Mucosa of stomach (tissue), 1 donor: ENCODE data around the gene IFNGR2.
"Not testable (repeated sequence)": the region's sequence is repeated elsewhere in the genome, so short reads cannot be mapped to it uniquely, and the experiment has no call there.

ENCODE experiments used
- H3K27me3 ChIP-seq: one replicate; pipeline ENCODE4 v1.7.0; 2013; ENCODE audit warnings: mild to moderate bottlenecking, low read length; ENCODE audit not compliant: control insufficient read depth, insufficient read depth
- H3K36me3 ChIP-seq: one replicate; pipeline ENCODE4 v1.7.0; 2013; ENCODE audit warnings: low read length; ENCODE audit not compliant: control insufficient read depth, insufficient read depth
- H3K4me1 ChIP-seq: one replicate; pipeline ENCODE4 v1.7.0; 2013; ENCODE audit warnings: mild to moderate bottlenecking, low read length; ENCODE audit not compliant: control insufficient read depth, insufficient read depth
- H3K4me3 ChIP-seq: one replicate; pipeline ENCODE4 v1.7.0; 2013; ENCODE audit warnings: low read length
- H3K9ac ChIP-seq: one replicate; pipeline ENCODE4 v1.7.0; 2013; ENCODE audit warnings: mild to moderate bottlenecking, low read length, moderate library complexity
- H3K9me3 ChIP-seq: one replicate; pipeline ENCODE4 v1.7.0; 2013; ENCODE audit warnings: mild to moderate bottlenecking, low read length, moderate library complexity; ENCODE audit not compliant: control insufficient read depth
- donor health status: Pancreatic carcinoma.

Gene IFNGR2

GRCh38 chr21:33394260-33394659 lies 9.0 kb upstream of the IFNGR2 start:
- Histone ChIP-seq H3K36me3 (no peaks in the 10 kb centered on the region), H3K4me3 (no peak overlapping the region), H3K27me3 (no peaks in the 10 kb centered on the region), H3K9me3 (no peaks in the 10 kb centered on the region), H3K4me1 (no peaks in the 10 kb centered on the region), H3K9ac (no peak overlapping the region)

DNA sequence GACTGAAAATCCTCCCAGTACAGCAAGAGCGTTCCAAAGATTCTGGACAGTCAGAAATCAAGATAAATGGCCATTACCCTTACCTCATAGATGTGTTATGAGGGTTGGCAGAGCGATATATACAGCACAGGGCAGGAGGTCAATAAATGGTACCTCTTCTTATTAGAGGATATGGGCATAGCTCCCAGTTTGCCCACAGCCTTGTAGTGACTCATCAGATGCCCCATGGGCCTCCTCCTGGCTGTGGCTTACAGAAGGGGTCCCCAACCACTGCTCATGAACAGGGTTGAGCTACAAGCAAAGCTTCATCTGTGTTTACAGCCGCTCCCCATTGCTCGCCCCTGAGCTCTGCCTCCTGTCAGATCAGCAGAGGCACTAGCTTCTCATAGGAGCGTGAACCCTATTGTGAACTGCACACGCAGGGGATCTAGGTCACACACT lies 7.3 kb upstream of the IFNGR2 start:
- Histone ChIP-seq H3K9me3 (no peaks in the 10 kb centered on the region), H3K27me3 (no peaks in the 10 kb centered on the region), H3K4me1 (no peaks in the 10 kb centered on the region), H3K9ac (no peak overlapping the region), H3K36me3 (no peaks in the 10 kb centered on the region), H3K4me3 (no peak overlapping the region)

DNA sequence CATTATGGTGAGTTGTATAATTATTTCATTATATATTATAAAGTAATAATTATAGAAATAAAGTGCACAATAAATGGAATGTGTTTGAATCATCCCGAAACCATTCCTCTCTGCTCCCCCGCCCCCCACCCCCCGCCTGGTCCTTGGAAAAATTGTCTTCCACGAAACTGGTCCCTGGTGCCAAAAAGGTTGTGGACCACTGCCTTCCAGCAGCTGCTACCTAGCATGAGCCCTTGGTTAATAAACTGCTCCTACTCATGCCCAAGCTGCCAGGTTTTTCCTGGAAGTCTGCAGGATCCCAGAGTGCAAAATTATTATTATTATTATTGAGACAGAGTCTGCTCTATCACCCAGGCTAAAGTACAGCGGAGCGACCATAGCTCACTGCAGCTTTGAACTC lies 6.8 kb upstream of the IFNGR2 start:
- Histone ChIP-seq H3K4me3 (no peak overlapping the region), H3K36me3 (no peaks in the 10 kb centered on the region), H3K4me1 (no peaks in the 10 kb centered on the region), H3K27me3 (no peaks in the 10 kb centered on the region), H3K9ac (no peak overlapping the region), H3K9me3 (no peaks in the 10 kb centered on the region)

GRCh38 chr21:33396951-33397350 lies 6.3 kb upstream of the IFNGR2 start:
- Histone ChIP-seq H3K36me3 (no peaks in the 10 kb centered on the region), H3K4me3 (no peak overlapping the region), H3K27me3 (no peaks in the 10 kb centered on the region), H3K4me1 (no peaks in the 10 kb centered on the region), H3K9ac (no peak overlapping the region), H3K9me3 (no peaks in the 10 kb centered on the region)

- H3K27me3 ChIP-seq: no peaks in the 10 kb centered on the region
- H3K36me3 ChIP-seq: no peaks in the 10 kb centered on the region
- no peak overlapping the region for H3K4me3 ChIP-seq
- no peak overlapping the region for H3K9ac ChIP-seq
- H3K9me3 ChIP-seq: no peaks in the 10 kb centered on the region
- H3K4me1 ChIP-seq: no peaks in the 10 kb centered on the region
Observed at GRCh38 chr21:33397717-33398116, 5.5 kb upstream of the IFNGR2 start.

- Histone ChIP-seq H3K36me3 (no peaks in the 10 kb centered on the region), H3K4me3 (no peak overlapping the region), H3K9me3 (no peaks in the 10 kb centered on the region), H3K9ac (no peak overlapping the region), H3K27me3 (no peaks in the 10 kb centered on the region), H3K4me1 (no peaks in the 10 kb centered on the region)
Observed at GRCh38 chr21:33398361-33398760, 4.9 kb upstream of the IFNGR2 start.

DNA sequence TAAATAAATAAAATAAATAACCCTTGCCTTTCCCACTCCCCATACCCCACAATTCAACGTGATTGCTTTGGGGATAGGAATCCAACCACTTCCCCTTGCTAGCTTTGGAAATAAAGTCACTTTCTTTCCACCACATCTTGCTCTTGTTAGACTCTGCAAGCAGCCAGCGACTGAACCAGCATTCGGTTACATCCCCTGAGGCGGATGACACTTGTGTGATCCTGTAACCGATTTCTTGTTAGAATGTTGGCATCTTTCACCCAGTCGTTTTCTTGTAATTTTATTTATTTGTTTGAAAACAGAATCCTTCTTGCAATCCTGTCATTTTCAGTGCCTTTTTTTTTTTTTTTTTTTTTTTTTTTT lies 1.6 kb upstream of the IFNGR2 start:
- Histone ChIP-seq H3K9ac (no peak overlapping the region), H3K27me3 (no peaks in the 10 kb centered on the region), H3K36me3 (no peaks in the 10 kb centered on the region), H3K4me3 (no peak overlapping the region), H3K4me1 (peaks cover 19% of the 10 kb centered on the region), H3K9me3 (no peaks in the 10 kb centered on the region)

GRCh38 chr21:33402001-33402979 lies 923 bp upstream of the IFNGR2 start:
- Histone ChIP-seq H3K27me3 (no peaks in the 10 kb centered on the region), H3K4me1 (peaks cover 25% of the 10 kb centered on the region), H3K9ac (peak overlapping the region; percentile 53), H3K4me3 (no peak overlapping the region), H3K9me3 (no peaks in the 10 kb centered on the region), H3K36me3 (no peaks in the 10 kb centered on the region)

GRCh38 chr21:33403786-33404585 lies 773 bp downstream of the IFNGR2 start:
- Histone ChIP-seq H3K4me3 (peak overlapping the region; percentile 97), H3K27me3 (no peaks in the 10 kb centered on the region), H3K9ac (peak overlapping the region; percentile 100), H3K4me1 (peaks cover 27% of the 10 kb centered on the region), H3K36me3 (no peaks in the 10 kb centered on the region), H3K9me3 (no peaks in the 10 kb centered on the region)

DNA sequence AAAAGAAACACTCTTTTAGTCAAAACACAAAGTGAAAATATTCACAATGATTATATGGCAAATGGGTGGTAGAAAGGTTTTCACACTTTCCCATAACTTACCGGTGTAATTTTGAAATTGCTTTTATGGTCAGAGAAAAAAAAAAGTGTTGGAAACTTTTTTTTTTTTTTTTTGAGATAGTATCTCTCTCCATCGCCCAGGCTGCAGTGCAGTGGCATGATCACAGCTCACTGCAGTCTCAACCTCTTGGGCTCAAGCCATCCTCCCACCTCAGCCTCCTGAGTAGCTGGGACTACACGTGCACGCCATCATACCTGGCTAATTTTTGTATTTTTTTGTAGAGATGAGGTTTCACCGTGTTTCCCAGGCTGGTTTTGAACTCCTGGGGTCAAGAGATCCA lies 3.3 kb downstream of the IFNGR2 start:
- Histone ChIP-seq H3K4me3 (no peak overlapping the region), H3K36me3 (no peaks in the 10 kb centered on the region), H3K27me3 (no peaks in the 10 kb centered on the region), H3K9me3 (no peaks in the 10 kb centered on the region), H3K4me1 (peaks cover 44% of the 10 kb centered on the region), H3K9ac (peak overlapping the region; percentile 49)

- H3K36me3 ChIP-seq: no peaks in the 10 kb centered on the region
- no peak overlapping the region for H3K4me3 ChIP-seq
- peaks cover 67% of the 10 kb centered on the region for H3K4me1 ChIP-seq
- H3K9me3 ChIP-seq: no peaks in the 10 kb centered on the region
- H3K27me3 ChIP-seq: no peaks in the 10 kb centered on the region
- peak overlapping the region; percentile 10 for H3K9ac ChIP-seq
Observed at GRCh38 chr21:33411949-33412430, 8.8 kb downstream of the IFNGR2 start.

DNA sequence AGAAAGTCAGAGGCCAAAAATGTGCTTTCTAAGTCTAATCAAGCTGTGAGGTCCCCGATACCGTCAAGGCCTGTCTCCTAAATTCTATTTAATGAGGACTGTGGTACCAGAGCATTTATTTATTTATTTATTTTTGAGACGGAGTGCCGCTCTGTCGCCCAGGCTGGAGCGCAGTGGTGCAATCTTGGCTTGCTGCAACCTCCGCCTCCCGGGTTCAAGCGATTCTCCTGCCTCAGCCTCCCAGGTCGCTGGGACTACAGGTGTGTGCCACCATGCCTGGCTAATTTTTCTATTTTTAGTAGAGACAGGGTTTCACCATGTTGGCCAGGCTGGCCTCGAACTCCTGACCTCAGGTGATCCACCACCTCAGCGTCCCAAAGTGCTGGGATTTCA lies 9.2 kb downstream of the IFNGR2 start:
- H3K27me3 ChIP-seq, H3K9me3 ChIP-seq, H3K4me3 ChIP-seq, H3K36me3 ChIP-seq: not testable (repeated sequence)
- peak overlapping the region; percentile 25 for H3K9ac ChIP-seq
- peaks cover 67% of the 10 kb centered on the region for H3K4me1 ChIP-seq
